HG03460 (cell line): Measurements from ENCODE around the gene CSHL1.

Experiments
- ATAC-seq: cut with Tn5 transposase; IDR thresholded peaks from one replicate; pipeline ENCODE4 v1.9.1; 2021; ENCODE audit not compliant: unreplicated experiment

The CSHL1 gene

GRCh38 chr17:63911041-63911635, at the start of gene CSHL1:
CSHL1 (minus strand) TSS chr17:63911258; CDS start chr17:63911196, 62 bp downstream.
- no peak for ATAC-seq

DNA sequence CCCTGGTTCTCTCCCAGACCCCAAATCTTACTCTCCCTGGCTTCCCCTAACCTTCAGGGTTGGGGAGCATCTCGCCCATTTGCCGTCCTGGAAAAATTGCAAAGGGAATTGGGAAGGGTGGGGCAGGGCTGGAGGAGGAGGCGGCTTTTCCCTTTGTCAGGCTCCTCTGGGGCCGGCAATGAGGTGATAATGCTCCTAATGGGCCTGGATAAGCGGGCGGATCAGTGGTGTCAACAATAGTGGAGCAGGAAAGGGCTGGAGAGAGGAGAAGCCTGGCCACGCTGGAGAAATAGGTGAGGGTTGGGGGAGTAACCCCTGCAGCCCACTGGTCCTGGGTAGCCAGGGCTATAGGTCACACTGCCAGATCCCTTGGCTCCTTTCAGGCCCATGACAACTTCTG, 49.4 kb upstream of the CSHL1 start:
- ATAC-seq: no peak

DNA sequence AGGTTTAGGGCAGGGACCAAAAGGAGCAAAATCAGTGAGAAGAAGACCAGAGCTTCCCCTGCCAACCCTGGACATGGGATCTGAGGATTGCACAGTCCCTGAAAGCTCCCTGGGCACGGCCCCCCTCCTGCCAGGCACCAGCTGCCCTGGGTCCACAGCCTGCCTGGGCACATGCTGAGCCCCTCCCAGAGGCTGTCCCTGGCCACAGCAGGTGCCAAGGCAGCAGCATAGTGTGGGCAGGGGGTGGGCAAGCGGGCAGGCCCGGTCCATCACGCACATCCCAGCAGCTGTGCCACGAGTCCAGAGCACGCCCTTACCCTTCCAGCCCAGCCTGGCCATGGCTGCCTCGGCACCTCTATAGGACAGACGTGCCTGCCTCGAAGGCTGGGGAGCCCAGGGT, 48.9 kb upstream of the CSHL1 start:
- ATAC-seq: no peak

DNA sequence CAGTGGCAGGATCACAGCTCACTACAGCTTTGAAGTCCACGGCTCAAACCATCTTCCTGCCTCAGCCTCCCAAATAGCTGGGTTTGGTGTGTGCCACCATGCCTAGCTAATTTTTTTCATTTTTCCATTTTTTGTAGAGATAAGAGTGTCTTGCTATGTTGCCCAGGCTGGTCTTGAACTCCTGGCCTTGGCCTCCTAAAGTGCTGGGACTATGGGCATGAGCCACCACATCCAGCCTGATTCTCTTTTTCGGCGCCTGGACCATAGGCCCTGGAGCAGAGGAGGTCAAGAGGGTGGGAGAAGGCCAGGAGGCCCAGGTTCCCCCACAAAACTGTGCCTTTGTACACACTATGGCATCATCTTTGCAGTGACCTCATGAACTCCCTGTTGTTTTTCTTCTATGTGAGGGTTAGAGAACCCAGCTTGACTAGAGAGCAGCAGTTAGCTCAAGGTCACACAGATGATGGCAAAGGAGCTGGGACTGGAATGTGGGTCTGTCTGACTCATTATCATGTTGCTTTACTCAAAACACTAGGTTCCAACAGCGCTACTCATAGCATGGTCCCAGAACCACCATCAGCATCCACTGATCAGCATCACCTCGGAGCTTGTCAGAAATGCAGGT, 45.4 kb upstream of the CSHL1 start:
- ATAC-seq: no peak

GRCh38 chr17:63955791-63956190, 44.7 kb upstream of the CSHL1 start:
- ATAC-seq: no peak

DNA sequence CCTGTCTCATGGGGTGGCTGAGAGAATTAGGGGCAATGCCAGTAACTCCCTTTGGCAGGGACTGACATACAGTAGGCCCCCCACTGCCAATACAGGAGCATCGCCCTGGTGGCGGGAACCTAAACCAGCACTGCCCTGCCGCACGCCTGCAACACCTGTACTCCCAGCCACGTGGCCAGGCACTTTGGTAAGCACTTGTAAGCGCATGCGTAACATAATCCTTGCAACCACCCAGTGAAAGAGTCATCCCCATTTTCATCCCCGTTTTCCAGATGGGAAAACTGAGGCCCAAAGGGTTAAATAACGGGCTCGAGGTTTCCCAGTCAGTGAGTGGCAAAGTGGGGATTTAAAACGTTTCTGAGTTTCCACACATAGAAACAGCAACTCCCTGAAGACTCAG, 44.2 kb upstream of the CSHL1 start:
- no peak for ATAC-seq

GRCh38 chr17:63954402-63955063, 43.5 kb upstream of the CSHL1 start:
- peak; percentile 59 for ATAC-seq

GRCh38 chr17:63950940-63951907, 40.2 kb upstream of the CSHL1 start:
- ATAC-seq: no peak

- ATAC-seq: no peak
Measured at GRCh38 chr17:63949576-63950250, 38.7 kb upstream of the CSHL1 start.

- no peak for ATAC-seq
Measured at GRCh38 chr17:63948521-63948920, 37.5 kb upstream of the CSHL1 start.

- no peak for ATAC-seq
Measured at GRCh38 chr17:63947711-63948330, 36.8 kb upstream of the CSHL1 start.

- ATAC-seq: peak; percentile 55
Measured at GRCh38 chr17:63946440-63947363, 35.6 kb upstream of the CSHL1 start.

DNA sequence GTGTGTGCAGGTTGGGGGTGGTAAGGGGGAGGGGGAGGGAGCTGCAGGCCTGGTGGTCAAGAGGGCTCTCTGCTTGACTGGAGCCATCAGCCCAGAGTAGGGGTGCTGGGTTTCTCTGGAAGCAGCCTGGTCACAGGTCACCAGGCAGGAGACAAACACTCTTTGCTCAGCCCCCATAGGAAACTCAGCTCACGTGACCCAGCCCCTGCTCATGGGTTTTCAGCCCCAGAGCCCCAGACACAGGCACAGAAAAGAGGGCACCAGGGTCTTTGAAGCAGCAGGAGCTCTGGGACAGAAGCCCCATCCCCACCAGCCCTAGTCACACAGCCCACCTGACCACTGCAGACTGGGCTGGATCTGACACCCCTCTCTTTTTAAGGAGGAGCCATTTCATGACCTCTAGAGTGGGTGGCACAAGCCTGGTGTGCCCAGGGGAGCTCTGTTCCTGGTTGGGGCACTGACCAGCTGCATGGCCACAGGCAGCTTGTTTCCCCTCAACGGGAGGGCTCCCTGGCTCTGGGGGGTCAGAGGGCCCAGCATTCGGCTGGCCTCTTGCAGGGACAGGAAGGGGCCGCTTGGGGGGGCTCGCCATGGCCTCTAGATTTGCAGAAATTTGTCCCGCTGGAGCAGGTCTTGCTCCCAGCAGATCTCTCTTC, 34.9 kb upstream of the CSHL1 start:
- peak; percentile 41 for ATAC-seq

- ATAC-seq: no peak
Measured at GRCh38 chr17:63944736-63945499, 33.9 kb upstream of the CSHL1 start.

- no peak for ATAC-seq
Measured at GRCh38 chr17:63943745-63944144, 32.7 kb upstream of the CSHL1 start.

DNA sequence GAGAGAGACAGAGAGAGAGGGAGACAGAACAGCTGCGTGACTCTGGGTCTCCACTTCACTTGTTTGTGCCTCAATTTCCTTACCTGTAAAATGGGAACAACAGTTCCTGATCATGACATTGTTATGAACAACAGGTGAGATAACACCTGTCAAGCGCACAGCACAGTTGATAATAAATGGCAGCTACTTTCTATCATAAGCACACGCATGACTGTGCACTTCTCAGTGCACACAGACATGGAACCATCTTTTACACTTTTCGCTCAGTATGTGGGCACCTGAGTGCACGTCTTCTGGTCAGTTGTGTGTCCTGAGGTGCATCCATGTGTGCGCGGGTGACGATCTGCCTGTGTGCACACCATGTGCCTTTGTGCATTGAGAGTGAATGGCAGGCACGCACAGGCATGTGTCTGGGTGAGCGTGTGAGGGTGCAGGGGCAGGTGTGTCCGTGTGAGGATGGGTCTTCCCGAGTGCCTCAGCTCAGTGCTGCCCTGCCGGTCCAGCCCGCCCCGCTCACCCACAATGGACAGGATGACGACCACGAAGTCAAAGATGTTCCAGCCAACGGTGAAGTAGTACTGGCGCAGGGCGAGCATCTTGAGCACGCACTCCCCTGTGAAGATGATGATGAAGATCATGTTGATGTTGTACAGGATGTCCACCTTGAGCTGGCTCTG, 31.4 kb upstream of the CSHL1 start:
- no peak for ATAC-seq

GRCh38 chr17:63941751-63942150, 30.7 kb upstream of the CSHL1 start:
- ATAC-seq: no peak
